ENCODE results near the gene LCN10. TPM values are rescaled to one million over a fixed set of nuclear protein-coding genes. Genes with fewer than 3 reads are reported as not detected.

LCN10 gene
- total and polyA plus RNA-seq, 9 of the 15 experiments (the other 6 are each of a cell fraction or from before 2014, with no cell fraction given), result 0.10 to 0.21 (median 0.14) TPM; not detected in 6

DNA sequence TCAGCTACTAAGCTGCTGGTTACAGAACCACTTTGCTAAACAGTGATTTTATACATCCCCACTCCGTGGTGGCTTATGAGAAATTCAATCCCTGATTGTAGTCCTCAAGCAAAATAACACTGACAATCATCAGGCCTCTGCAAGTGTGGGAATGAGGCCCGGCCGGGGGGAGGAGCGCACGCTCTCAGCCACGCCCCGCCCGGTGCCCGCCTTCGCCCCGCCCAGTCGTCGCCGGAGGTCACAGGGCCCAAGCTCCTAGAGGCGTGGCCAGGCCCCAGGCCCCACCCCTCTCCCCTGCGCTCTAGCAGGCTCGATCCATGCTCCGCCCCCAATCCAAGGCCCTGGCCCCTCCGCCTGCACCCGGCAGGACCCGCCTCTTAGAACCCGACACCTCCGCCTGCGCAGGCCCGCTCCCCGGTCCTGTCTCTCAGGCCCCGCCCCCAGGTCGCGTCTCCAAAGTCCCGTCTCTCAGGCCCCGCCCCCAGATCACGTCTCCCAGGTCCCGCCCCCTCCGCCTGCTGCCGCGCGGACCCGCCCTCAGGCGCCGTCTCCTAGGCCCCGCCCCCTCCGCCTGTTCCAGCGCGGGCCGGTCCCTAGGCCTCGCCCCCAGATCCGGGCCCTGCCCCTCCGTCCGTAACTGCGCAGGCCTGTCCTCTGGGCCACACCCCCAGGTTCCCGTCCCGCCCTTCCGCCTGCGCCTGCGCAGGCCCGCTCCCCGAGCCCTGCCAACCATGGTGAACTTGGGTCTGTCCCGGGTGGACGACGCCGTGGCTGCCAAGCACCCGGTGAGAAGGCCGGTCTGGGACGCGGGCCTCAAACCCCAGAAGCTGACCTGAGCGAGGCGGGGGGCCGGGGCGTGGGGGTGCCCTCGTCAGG lies 48.1 kb upstream of the LCN10 start, which contains the start of gene TMEM141:
Gene TMEM141, plus strand, starts transcription at position 705 of the 876 bp plus-strand sequence. Its CDS starts 27 bp downstream, at position 732.
- Histone ChIP-seq H3K4me1 (replicated peaks in 1 of 2; ENCODE audit: control insufficient read depth in 2 of 2, insufficient read depth in 2 of 2, low read length in 2 of 2) (peaks cover 57 to 65% of the 10 kb centered on the region in 2 experiments), H3K9ac (ENCODE audit: insufficient read depth in 1 of 2, low read depth in 2 of 2, low read length in 2 of 2) (peak within 1 kb of the TSS; percentile 86 to 93), H3K4me3 (peak within 1 kb of the TSS; percentile 58), H3K9me3 (replicated peaks; ENCODE audit: control insufficient read depth, insufficient read depth, low read depth, low read length) (no peaks in the 10 kb centered on the region), H3K79me2 (ENCODE audit: control insufficient read depth, insufficient read depth, low read length) (peaks cover 19% of the 10 kb centered on the region), H3K9me1 (ENCODE audit: control insufficient read depth, insufficient read depth, low read length) (peaks cover 4% of the 10 kb centered on the region), H4K20me1 (replicated peaks; ENCODE audit: control insufficient read depth, insufficient read depth, low read length) (peaks cover 5% of the 10 kb centered on the region; the same call in 1 of the 2 replicates), H3K27me3 (ENCODE audit: control insufficient read depth in 2 of 2, insufficient read depth in 2 of 2, low read length in 2 of 2) (no peaks in the 10 kb centered on the region), H3K36me3 (ENCODE audit: control insufficient read depth, insufficient read depth, low read length) (peaks cover 18% of the 10 kb centered on the region; the same call in 1 of the 3 replicates), H3K27ac (ENCODE audit: extremely low read depth, low read depth, low read length) (peak within 1 kb of the TSS; percentile 93), H2AFZ (ENCODE audit: low read depth, low read length) (peak within 1 kb of the TSS; percentile 54; the same call in 1 of the 2 replicates), H3K4me2 (ENCODE audit: insufficient read depth, low read length) (peak within 1 kb of the TSS; percentile 99)
- no TSS peak for BruUV-seq (replicated peaks)
- ATAC-seq, result peak; percentile 91
- intact Hi-C loops (cut with micrococcal nuclease) (loop anchor here (2.0 kb wide), 1 partner anchor 58 kb away; the partner anchor contains the start of gene PHPT1), in situ Hi-C loops (cut with MboI) (loop anchor here (25.0 kb wide), 1 partner anchor 446 kb away; the partner anchor contains the start of genes CYSRT1, RNF224, SLC34A3 and TUBB4B)
- under 1% methylated on average over 32 of the region's 70 CpGs for WGBS (ENCODE audit: insufficient coverage, low coverage, missing lambda C conversion rate)
- ChIA-PET POLR2A (interaction anchor here (0.5 to 1.0 kb wide), 5 partner anchors 26 to 247 kb away, joined by 3 to 4 read pairs (median 3); no protein-coding TSS in a partner anchor), CTCF (ENCODE audit: low intra/inter-chr PET ratio) (interaction anchor here (1.0 to 1.9 kb wide), 2 partner anchors 25 to 238 kb away, joined by 4 to 7 read pairs; no protein-coding TSS in a partner anchor)
- peak; percentile 93 to 99 (median 96) for DNase-seq (ENCODE audit: extremely low read depth in 1 of 4, low spot score in 3 of 4)
- peak; percentile 76 for FAIRE-seq
- TF ChIP-seq, protein P1, sequence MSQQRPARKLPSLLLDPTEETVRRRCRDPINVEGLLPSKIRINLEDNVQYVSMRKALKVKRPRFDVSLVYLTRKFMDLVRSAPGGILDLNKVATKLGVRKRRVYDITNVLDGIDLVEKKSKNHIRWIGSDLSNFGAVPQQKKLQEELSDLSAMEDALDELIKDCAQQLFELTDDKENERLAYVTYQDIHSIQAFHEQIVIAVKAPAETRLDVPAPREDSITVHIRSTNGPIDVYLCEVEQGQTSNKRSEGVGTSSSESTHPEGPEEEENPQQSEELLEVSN (IDR thresholded peaks at IDR 0.05; ENCODE audit: borderline replicate concordance in 1 of 2, extremely low read depth in 1 of 2, insufficient read depth in 1 of 2, insufficient read length in 1 of 2, low read depth in 1 of 2, low read length in 1 of 2, poor library complexity in 1 of 2, severe bottlenecking in 1 of 2), result peak; percentile 34 to 68
- TF ChIP-seq JUN (IDR thresholded peaks at IDR 0.05; ENCODE audit: borderline replicate concordance, low read depth, low read length), result no peak
- no peak for TF ChIP-seq JUN (CRISPR knock-in tag; IDR thresholded peaks at IDR 0.05; ENCODE audit: borderline replicate concordance)
- TF ChIP-seq ELF4 (CRISPR knock-in tag; IDR thresholded peaks at IDR 0.05), result 0 out of 2 replicates have a peak, but pooled peaks have one; percentile 53
- TF ChIP-seq NRF1 (conservative IDR thresholded peaks at IDR 0.05 in 1 of 2, IDR thresholded peaks at IDR 0.05 in 1 of 2), result peak; percentile 99
- TF ChIP-seq ZNF75A (CRISPR knock-in tag; IDR thresholded peaks at IDR 0.05), result no peak
- peak; percentile 14; the same call in 1 of the 2 replicates for TF ChIP-seq ZBTB7A (IDR thresholded peaks at IDR 0.05; ENCODE audit: borderline replicate concordance, control insufficient read depth, low read depth, low read length)
- TF ChIP-seq REST (IDR thresholded peaks at IDR 0.05; ENCODE audit: borderline replicate concordance), result peak; percentile 97
- no peak for TF ChIP-seq REST (CRISPR knock-in tag; IDR thresholded peaks at IDR 0.05; ENCODE audit: low read depth)
